Astrocyte of the hippocampus (primary cell): ENCODE measurements around the gene DLG1.
"Not testable (repeated sequence)": the region's sequence is repeated elsewhere in the genome, so short reads cannot be mapped to it uniquely, and the experiment has no call there.

Experiments used
- DNase-seq: peaks from one replicate; pipeline ENCODE4 v3.0.0; 2011; ENCODE audit warnings: low read depth, low spot score

The DLG1 gene

GRCh38 chr3:197212290-197212689 is 86.1 kb downstream of the DLG1 start:
- DNase-seq: peak; percentile 31

GRCh38 chr3:197211698-197212097 is 86.7 kb downstream of the DLG1 start:
- DNase-seq: not testable (repeated sequence)

GRCh38 chr3:197209366-197210260 is 88.8 kb downstream of the DLG1 start:
- no peak for DNase-seq

- no peak for DNase-seq
These were observed 91.5 kb downstream of the DLG1 start for GRCh38 chr3:197206913-197207312.

GRCh38 chr3:197205675-197206074 is 92.7 kb downstream of the DLG1 start:
- DNase-seq: no peak

GRCh38 chr3:197205265-197205664 is 93.1 kb downstream of the DLG1 start:
- no peak for DNase-seq

GRCh38 chr3:197204736-197205135 is 93.7 kb downstream of the DLG1 start:
- no peak for DNase-seq

- DNase-seq: no peak
These were observed 94.7 kb downstream of the DLG1 start for GRCh38 chr3:197203714-197204146.

- peak; percentile 35 for DNase-seq
These were observed 95.7 kb downstream of the DLG1 start for GRCh38 chr3:197202694-197203093.

- no peak for DNase-seq
These were observed 96.5 kb downstream of the DLG1 start for GRCh38 chr3:197201791-197202452.

- DNase-seq: not testable (repeated sequence)
These were observed 97.6 kb downstream of the DLG1 start for GRCh38 chr3:197200856-197201255.

GRCh38 chr3:197197334-197197733 is 101.1 kb downstream of the DLG1 start:
- no peak for DNase-seq

GRCh38 chr3:197196192-197196591 is 102.2 kb downstream of the DLG1 start:
- no peak for DNase-seq

GRCh38 chr3:197195326-197195725 is 103.1 kb downstream of the DLG1 start:
- DNase-seq: no peak

- not testable (repeated sequence) for DNase-seq
These were observed 104.7 kb downstream of the DLG1 start for GRCh38 chr3:197193759-197194158.

GRCh38 chr3:197191897-197192296 is 106.5 kb downstream of the DLG1 start:
- no peak for DNase-seq

GRCh38 chr3:197189623-197190022 is 108.8 kb downstream of the DLG1 start:
- DNase-seq: no peak

- DNase-seq: no peak
These were observed 109.4 kb downstream of the DLG1 start for GRCh38 chr3:197188963-197189362.

- DNase-seq: peak; percentile 63
These were observed 111.4 kb downstream of the DLG1 start for GRCh38 chr3:197186887-197187588.

- DNase-seq: no peak
These were observed 114.8 kb downstream of the DLG1 start for GRCh38 chr3:197183582-197183981.

GRCh38 chr3:197181741-197182140 is 116.7 kb downstream of the DLG1 start:
- DNase-seq: no peak

- DNase-seq: no peak
These were observed 119.4 kb downstream of the DLG1 start for GRCh38 chr3:197178998-197179397.
